ENCODE measurements around the gene MCRIP2. TPM values are rescaled to one million over a fixed set of nuclear protein-coding genes. Genes with fewer than 3 reads are reported as not detected.

The MCRIP2 gene
- total RNA-seq, 1 donor from 2014 or later: 17.6 TPM

DNA sequence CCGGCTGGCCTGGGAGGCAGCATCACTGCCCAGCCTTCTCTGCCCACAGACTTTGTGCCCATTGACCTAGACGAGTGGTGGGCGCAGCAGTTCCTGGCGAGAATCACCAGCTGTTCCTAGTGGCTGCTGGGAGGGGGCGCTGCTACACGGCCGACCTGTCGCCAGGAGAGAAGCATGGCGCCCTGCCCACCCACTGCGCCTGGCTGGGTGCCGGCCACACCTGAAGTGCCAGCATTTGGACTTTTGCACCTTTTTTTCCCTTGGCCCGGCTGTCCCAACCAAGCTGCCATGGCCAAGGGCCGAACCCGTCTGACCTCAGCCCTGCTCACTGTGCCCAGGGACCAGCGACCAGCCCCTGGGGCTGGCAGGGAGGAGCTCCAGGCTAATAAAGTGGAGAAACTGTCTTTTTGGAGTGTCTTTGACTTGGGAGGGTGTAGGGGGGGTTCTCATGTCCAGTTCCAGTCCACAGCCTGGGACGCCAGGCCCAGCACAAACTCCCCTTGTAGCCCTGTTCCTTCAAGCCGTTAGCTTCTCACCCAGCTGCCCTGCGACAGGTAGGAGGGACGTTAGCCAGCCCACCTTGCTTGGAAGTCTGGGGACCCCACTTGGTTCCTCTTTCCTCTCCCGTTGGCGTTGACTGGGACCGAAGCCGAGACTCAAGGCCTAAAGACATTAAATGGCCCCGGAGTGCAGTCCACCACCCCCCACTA is 6.6 kb downstream of the MCRIP2 start:
- peak; percentile 47 for DNase-seq (ENCODE audit: low read depth)

DNA sequence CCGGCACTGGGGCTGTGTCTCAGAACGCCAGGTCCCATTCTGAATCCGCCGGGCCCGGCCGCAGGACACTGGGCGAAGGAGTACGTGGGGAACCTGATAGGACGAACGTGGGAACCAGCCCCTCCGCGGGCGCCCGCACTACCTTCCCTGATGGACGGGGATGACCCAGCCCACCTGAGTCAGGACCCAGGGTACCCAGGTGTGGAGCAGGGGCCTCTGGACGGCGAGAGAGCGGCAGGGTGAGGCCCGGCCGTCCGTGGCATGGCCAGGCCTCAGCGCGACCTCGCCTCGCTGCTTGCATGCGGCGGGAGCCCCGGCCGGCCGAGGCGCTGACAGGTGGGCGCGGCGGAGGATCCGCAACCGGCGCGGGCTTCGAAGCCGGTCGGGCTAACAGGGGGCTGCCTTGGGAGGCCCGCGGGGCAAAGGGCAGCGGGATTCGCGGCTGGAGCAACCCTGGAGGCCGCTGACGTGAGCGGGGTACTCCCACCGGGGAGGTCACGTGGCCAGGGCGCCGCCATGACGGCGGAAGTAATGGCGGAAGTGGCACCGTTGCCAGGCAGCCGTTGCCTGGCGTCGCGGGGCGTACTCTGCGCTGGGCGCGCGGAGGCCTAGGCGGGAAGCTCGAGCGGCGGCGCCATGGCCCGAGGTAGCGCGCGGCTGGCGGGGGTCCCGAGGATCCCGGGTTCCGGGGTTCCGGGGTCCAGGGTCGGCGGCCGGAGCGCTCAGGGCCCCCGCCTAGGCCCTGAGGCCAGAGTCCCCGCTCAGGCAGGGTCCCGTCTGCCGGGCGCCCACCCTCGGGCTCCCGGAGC is 7.4 kb downstream of the MCRIP2 start, which contains the start of gene WDR90:
WDR90 (plus strand) TSS at position 585 of the 809 bp plus-strand sequence; CDS start at position 637, 52 bp downstream.
- DNase-seq (ENCODE audit: low read depth): peak; percentile 73

DNA sequence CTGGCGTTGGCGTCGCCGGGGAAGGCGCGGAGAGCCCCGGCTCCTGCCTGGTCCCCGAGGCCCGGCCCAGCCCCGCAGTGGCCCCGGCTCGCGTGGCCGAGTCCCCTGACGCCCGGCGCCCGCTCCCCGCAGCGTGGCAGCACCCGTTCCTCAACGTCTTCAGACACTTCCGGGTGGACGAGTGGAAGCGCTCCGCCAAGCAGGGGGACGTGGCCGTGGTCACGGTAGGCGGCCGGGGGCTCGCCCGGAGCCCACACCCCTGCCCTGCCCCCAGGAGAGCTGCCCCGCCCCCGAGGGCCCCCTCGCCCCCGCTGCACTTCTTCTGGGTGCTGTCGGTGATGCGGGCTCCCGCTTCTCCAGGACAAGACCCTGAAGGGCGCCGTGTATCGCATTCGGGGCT is 8.0 kb downstream of the MCRIP2 start:
- DNase-seq (ENCODE audit: low read depth): no peak

DNA sequence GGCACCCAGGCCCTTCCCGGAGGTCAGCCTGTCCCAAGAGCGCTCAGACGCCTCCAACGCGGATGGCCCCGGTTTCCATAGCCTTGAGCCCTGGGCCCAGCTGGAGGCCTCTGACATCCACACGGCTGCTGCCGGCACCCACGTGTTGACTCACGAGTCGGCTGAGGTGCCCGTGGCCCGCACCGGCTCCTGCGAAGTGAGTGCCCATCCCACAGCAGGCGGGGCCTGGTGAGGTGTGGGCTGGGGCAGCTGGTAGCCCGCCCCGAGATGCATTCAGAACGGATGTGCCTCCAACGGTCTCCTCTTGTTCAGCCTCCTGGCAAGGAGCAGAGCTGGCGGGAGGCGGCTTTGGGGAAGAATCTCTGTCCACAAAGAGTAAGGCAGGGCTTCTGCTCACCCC is 10.2 kb downstream of the MCRIP2 start:
- DNase-seq (ENCODE audit: low read depth): no peak

DNA sequence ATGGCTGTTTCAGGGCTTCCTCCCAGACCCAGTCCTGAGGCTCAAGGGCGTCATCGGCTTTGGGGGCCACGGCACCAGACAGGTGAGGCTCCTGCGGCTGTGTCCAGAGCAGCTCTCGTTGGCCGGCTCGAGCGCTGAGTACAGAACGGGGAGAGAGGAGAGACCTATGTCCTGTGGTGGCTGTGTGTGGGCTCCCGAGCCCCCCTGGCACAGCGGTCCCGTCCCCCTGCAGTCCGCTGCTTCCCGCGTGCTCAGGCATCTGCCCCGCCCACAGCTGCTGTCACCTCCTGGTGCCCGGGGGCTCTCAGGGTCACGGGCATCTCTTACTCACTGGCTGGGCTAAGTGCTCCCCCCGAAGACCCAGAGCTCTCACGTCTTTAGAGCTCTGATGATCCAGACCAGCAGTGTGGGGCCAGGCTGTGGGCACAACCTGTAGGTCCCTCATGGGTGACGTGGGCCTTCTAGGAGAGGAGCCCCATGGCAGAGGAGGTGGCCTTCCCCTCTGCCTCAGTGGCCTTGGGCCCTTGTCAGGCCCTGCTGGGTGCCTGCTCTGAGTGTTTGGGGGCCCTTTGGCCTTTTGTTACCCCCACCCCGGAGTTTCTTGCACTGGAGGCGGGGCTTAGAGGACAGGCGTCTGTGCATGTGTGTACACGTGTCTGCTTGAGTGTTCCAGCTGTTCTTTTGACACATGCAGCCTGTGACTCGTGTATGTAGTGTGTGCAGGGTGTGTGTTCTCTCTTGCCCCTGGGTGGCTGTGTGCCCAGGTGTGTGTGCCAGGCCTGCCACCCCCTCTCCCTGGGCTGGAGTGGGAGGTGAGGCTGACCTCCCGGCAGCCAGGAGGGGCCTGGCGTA is 11.1 kb downstream of the MCRIP2 start:
- DNase-seq (ENCODE audit: low read depth): no peak

DNA sequence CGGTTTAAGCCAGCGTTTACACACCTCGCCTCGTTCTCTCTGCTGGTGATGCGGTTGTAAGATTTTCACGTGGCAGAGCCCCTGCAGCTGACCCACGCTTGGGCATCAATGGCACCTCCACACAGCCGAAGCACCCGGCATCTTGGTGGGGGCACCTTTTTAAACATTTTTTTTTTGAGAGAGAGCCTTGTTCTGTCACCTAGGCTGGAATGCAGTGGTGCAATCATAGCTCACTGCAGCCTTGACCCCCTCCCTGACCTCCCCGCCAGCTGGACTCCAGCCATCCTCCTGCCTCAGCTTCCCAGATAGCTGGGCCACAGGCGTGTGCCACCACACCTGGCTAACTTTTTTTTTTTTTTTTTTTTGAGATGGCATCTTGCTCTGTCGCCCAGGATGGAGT is 12.4 kb downstream of the MCRIP2 start:
- no peak for DNase-seq (ENCODE audit: low read depth)

DNA sequence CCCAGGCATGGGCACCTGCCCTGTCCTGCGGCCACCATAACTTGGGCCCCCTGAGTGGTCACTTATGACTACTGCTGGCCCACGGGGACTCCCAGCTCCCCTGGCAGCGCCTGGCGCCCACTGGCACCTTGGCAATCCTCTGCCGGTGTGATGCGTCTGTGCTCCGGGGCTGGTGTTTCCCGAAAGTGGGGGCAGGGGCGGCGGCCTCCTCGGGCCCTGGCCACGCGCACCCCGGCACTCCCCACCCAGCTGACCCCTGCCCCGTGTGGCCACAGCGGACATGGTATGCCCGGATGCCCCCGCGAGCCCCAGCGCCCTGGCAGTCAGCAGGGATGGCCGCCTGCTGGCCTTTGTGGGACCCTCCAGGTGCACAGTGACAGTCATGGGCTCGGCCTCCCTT is 15.9 kb downstream of the MCRIP2 start:
- no peak for DNase-seq (ENCODE audit: low read depth)

DNA sequence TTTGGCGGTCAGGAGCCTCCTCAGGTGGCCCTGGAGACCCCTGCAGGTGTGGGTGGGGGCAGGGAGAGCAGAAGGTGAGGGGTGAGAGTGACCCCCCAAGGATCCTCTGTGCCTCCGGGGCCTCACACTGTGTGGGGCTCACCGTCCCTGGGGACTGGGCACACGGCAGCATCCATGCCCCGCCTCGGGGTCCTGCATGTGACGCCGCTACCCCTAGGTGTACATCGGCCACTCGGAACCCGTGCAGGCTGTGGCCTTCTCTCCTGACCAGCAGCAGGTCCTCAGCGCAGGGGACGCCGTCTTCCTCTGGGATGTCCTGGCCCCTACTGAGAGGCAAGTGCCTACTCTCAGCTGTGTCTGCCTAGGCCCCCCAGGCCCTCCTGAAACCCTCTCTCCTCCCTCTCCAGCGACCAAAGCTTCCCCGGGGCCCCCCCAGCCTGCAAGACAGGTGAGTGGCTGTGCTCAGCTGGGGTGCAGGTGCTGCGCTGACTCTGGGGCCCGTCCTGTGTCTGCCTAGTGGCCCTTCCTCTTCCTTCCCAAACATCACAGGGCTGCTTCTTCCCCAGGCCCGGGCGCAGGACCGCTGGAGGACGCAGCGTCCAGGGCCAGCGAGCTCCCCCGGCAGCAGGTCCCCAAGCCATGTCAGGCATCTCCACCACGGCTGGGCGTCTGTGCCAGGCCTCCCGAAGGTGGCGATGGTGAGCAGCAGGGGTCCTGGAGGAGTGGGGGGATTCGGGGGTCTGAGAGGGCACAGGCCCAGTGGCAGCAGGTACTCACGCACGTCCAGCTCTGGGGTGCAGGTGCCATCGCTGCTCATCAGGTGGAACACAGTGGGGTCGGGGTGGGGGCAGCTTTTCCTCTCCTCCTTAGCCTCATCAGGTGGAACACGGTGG is 17.3 kb downstream of the MCRIP2 start:
- no peak for DNase-seq (ENCODE audit: low read depth)

DNA sequence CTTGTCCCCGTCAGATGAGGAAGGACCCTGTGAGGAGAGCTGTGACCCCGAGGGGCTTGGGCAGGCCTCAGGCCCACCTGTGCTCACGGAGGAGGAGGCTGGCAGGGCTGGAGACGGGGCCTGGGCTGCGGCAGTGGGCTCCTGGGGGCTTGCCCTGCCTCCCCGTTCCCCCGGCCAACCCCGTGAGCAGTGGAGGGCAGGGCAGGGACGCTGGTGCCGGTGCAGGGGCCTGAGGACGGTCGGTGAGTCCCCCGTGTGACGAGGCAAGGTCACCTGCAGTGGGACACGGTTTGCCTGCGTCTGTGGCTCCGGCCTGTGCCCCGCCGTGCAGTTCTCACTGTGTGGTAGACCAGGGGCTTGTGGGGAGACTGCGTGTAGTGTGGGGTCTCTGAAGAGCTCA is 18.0 kb downstream of the MCRIP2 start:
- no peak for DNase-seq (ENCODE audit: low read depth)

DNA sequence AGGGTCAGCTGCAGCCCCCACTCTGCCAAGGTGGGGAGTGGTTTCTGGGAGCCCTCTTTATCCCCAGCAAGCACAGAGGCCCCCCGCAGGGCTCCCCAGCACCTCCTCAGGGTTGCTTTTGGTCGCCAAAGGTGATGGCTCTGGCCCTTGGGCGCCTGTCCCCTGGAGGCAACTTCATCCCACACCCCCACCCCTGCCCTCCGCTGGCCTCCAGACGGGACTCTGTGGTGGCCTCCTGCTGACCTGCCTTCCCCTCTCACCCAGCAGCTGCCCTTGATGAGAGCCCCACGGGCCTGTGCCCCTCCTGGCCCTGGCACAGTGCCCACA is 18.5 kb downstream of the MCRIP2 start:
- DNase-seq (ENCODE audit: low read depth): no peak

DNA sequence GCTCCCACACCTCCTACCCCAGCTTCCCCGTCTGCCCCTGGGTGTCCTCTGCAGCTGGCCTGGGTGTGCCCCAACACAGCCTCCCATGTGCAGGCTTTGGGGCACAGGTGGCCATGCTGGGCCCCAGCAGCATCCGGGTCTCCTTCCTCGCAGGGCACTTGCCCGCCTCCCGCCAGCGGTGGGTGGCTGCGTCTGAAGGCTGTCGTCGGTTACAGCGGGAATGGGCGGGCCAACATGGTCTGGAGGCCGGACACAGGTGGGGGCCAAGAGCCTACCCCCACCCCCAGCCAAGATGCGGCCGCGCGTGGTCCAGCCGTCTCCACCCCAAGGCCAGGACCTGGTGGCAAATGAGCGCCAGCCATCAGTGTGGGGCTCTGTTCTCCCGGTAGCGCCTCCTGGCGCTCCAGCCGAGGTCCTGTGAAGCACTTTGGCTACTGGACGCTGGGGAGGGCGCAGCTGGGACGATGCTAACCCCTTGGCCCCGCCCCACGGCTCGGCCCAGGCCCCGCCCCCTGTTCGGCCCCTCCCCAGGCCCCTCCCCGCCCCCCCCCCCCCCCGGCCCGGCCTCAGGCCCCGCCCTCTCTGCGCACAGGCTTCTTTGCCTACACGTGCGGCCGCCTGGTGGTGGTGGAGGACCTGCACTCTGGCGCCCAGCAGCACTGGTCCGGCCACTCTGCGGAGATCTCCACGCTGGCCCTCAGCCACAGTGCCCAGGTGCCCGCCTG is 19.0 kb downstream of the MCRIP2 start:
- peak; percentile 62 for DNase-seq (ENCODE audit: low read depth)

DNA sequence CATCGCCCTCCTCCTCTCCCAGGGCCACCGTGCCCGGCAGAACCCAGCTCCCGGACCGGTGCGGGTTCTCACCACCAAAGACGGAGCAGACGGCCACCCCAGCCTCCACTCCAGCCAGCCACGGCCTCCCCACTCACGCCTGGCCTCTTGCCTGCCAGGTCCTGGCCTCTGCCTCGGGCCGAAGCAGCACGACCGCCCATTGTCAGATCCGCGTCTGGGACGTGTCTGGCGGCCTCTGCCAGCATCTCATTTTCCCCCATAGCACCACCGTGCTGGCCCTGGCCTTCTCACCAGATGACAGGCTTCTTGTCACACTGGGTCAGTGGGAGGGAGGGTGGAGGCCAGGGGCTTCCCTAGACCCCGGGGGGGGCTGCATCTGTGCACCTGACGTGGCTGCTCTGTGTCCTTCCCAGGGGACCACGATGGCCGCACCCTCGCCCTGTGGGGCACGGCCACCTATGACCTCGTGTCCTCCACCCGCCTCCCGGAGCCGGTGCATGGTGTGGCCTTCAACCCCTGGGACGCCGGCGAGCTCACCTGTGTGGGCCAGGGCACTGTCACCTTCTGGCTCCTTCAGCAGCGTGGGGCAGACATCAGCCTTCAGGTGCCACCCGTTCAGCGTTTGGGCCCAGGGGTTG is 19.7 kb downstream of the MCRIP2 start:
- no peak for DNase-seq (ENCODE audit: low read depth)

DNA sequence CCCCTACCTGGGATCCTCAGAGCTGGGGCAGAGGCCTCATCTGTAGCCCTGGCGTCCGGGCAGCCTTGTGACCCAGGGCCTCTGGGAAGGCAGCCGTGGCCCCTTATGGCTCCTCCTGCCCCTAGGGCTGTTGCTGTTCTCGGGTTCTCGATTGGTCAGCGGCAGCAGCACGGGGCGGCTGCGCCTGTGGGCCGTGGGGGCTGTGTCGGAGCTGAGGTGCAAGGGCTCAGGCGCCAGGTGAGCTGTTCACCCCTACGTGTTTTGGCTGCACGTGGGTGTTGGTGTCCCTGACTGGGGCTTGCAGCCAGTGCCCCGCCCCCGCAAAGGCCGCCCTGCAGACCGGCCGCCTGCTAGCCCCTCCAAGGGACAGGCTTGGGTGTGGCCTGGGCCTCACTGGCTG is 20.5 kb downstream of the MCRIP2 start:
- DNase-seq (ENCODE audit: low read depth): no peak

DNA sequence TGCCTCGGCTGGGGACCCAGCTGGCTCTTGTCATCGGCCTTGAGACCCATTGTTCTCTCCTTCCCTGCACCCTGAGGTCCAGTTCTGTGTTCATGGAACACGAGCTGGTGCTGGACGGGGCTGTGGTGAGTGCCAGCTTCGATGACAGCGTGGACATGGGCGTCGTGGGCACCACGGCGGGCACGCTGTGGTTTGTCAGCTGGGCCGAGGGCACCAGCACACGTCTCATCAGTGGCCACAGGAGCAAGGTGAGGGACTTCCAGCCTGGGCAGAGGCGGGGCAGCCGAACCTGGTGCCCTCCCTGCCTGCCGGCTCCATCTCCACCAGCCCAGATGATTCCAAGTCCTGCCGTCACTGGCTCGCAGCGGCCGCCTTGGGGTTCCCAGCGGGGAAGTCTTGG is 21.0 kb downstream of the MCRIP2 start:
- no peak for DNase-seq (ENCODE audit: low read depth)

DNA sequence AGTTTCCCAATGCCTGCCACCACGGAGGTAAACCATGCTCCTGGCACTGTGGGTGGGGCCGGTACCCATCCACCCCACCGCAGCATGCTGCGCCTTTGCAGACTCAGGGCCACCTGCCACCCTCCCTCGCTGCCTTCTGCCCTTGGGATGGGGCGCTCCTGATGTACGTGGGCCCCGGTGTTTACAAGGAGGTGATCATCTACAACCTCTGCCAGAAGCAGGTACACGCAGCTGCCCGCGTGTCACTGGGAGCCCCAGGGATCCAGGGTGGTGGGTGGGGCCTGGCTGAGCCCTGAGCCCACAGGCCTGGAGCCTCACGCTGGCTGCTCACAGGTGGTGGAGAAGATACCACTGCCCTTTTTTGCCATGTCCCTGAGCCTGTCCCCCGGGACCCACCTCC is 24.9 kb downstream of the MCRIP2 start:
- no peak for DNase-seq (ENCODE audit: low read depth)

DNA sequence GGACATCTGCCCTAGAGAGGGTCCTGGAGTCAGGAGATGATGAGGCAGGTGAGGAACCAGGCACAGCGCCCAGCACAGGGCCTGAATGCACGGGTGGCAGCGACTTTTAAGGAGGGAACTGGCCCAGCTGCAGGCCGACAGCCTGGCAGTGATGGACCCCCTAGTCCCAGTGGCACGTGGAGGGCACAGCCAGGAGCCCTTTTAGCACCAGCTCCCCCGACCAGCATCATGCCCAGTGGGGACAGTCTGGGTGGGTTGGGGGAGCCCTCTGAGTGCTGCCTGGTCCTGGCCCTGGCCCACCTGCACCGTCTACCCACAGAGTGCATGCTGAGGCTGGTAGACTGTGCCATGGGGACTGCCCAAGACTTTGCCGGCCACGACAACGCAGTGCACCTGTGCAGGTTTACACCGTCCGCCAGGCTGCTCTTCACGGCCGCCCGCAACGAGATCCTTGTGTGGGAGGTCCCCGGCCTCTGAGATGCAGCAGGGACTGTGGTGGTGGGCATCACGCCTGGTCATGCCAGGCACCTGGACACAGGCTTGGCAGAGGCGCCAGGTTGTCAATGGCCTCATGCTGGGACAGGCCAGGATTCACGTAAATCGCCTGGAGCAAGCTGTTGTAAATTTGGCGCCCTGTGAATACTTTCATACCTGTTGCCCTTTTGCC is 25.6 kb downstream of the MCRIP2 start:
- no peak for DNase-seq (ENCODE audit: low read depth)

DNA sequence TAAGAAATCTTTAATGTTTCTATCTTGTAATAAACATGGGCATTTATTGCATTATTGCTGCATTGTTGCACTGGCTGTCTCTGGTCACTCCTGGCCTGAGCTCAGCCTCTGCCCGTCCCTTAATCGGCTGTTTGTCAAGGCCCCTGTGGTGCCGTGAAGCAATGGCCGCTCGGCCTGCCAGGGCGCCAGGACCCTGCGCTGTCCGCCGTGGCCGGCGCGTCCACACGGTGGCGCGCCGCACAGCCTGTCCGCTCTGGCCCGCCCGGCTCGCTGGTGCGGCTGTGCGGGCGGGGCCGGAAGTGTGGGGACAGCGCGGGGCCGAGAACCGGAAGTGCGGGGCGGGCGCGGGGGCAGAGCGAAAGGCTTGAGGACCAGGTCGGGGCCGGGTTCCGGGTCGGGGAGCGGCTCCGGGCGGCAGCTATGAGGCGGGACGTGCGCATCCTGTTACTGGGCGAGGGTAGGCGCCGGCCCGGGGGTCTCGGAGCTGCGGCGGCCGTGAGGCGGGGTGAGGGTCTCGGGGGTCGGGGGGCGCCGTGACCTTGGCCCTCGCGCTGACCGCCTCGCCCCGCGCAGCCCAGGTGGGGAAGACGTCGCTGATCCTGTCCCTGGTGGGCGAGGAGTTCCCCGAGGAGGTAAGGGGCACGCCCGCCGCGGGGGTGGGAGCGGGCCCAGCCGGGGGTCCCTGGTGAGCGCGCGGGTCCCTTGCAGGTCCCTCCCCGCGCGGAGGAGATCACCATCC is 26.3 kb downstream of the MCRIP2 start, which contains the start of gene RHOT2:
RHOT2 (plus strand) TSS at position 353 of the 739 bp plus-strand sequence; CDS start at position 421, 68 bp downstream.
- DNase-seq (ENCODE audit: low read depth): peak; percentile 51

DNA sequence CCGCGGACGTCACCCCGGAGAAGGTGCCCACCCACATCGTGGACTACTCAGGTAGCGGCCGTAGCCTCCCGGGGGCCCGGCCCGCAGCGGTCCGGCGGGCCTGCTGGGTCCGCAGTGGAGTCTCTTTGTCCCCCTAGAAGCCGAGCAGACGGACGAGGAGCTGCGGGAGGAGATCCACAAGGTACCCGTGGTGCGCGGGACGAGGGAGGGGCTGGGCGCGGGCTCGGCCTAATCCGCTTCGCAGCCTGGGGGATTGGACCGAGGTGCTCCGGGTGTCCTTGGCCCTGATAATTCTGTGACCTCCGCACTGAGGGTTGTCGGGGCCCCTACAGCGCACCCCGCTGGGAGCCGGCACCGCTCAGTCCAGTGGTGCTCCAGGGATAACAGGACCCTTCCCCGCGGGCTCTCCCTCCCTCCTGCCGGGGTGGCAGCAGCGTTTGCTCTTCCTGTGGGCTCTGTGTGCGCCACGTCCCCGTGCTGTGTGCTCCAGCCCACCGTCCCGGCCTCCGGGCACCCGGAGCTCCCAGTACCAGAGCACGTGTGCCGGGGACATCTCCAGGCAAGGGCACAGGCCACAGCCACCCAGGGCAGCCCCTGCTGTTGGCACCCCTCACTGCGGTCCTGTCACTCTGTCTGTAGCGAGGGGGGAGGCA is 27.0 kb downstream of the MCRIP2 start:
- no peak for DNase-seq (ENCODE audit: low read depth)

Data from renal cortical epithelial cell (primary cell).